Left lung (tissue), 10 donors: ENCODE results near the gene NRK. TPM values are rescaled to one million over a fixed set of nuclear protein-coding genes. Genes with fewer than 3 reads are reported as not detected.

ENCODE experiments used
- ATAC-seq: fragments of 200-7000 bp; cut with Tn5 transposase; one replicate; pipeline ENCODE4 v1.9.1; 2020; ENCODE audit warnings: moderate library complexity
- DNase-seq, 4 donors: peaks; one replicate each; pipeline ENCODE4 v3.0.0-alpha.2; 2013 to 2020
- H3K27ac ChIP-seq, 2 donors: fragments of 200-600 bp; sonication (generic) in 1 of 2; one replicate each; pipeline versions ENCODE4 v1.5.0 to v1.8.0; 2020 to 2021
- H3K27me3 ChIP-seq, 2 donors: fragments of 200-600 bp; sonication (generic) in 1 of 2; one replicate each; pipeline versions ENCODE4 v1.5.0 to v1.8.0; 2020 to 2021
- H3K36me3 ChIP-seq, 2 donors: fragments of 200-600 bp; sonication (generic) in 1 of 2; one replicate each; pipeline versions ENCODE4 v1.5.0 to v1.8.0; 2020 to 2021
- H3K4me1 ChIP-seq, 2 donors: fragments of 200-600 bp; one replicate each; pipeline ENCODE4 v1.8.0; 2021
- H3K4me3 ChIP-seq, 2 donors: fragments of 200-600 bp; sonication (generic) in 1 of 2; one replicate each; pipeline versions ENCODE4 v1.5.0 to v1.8.0; 2020 to 2021; ENCODE audit warnings: mild to moderate bottlenecking in 1 of 2
- H3K9me3 ChIP-seq, 2 donors: fragments of 200-600 bp; sonication (generic) in 1 of 2; one replicate each; pipeline versions ENCODE4 v1.5.0 to v1.8.0; 2020 to 2021
- CTCF ChIP-seq, 2 donors: fragments of 200-600 bp; sonication (generic) in 1 of 2; IDR thresholded peaks; one replicate each; pipeline versions ENCODE4 v1.5.0 to v1.8.0; 2021; ENCODE audit warnings: antibody characterized with exemption in 2 of 2
- intact Hi-C, 2 donors: fragments of 100-400 bp; cut with DNase I; formaldehyde crosslinking; loops; one replicate each; pipeline versions ENCODE4 v1.11.2 to v1.14.2; 2022
- polyA plus RNA-seq, 6 donors: library from polyadenylated mRNA; unstranded; fragments of 120-200 nt; gene quantifications; one replicate each; pipeline ENCODE4 v1.2.1, GENCODE V29; 2013; ENCODE audit not compliant: insufficient read length in 6 of 6
- total RNA-seq, 2 donors: library from RNA; stranded (reverse); fragmentation: NEBNext Ultra II Directional; extraction: Animal tissue kit (Norgen Biotek cat#: 25700); gene quantifications; one replicate each; pipeline ENCODE4 v1.2.1, GENCODE V29; 2021
- donor health status: DM: no; HTN: yes; CAD: no.
- donor health status: DM: no; HTN: no; CAD: no.

The NRK gene
- total and polyA plus RNA-seq, 8 donors, result 1.1 to 16.1 (median 4.3) TPM

- Histone ChIP-seq H3K9me3 (no peaks in the 10 kb centered on the region), H3K27ac (no peak overlapping the region), H3K4me3 (no peak overlapping the region), H3K4me1 (no peaks in the 10 kb centered on the region), H3K36me3 (no peaks in the 10 kb centered on the region), H3K27me3 (no peaks in the 10 kb centered on the region)
- ATAC-seq (no peak), DNase-seq (no peak)
- no peak for TF ChIP-seq CTCF (IDR thresholded peaks at IDR 0.05)
- intact Hi-C loops, result no loop called here
These were observed 183.3 kb downstream of the NRK start for GRCh38 chrX:106005684-106006083.

GRCh38 chrX:106007815-106008214 lies 185.5 kb downstream of the NRK start:
- Histone ChIP-seq H3K27ac (no peak overlapping the region), H3K36me3 (no peaks in the 10 kb centered on the region), H3K4me1 (no peaks in the 10 kb centered on the region), H3K27me3 (no peaks in the 10 kb centered on the region), H3K4me3 (no peak overlapping the region), H3K9me3 (peaks cover 0 to 4% of the 10 kb centered on the region in 2 donors)
- no peak for TF ChIP-seq CTCF (IDR thresholded peaks at IDR 0.05)
- no peak for ATAC-seq
- no peak for DNase-seq
- intact Hi-C loops, result no loop called here

Other genes starting within 250 kb of the NRK start
- not detected for gene SERPINA7, start 216.2 kb downstream of the NRK start, total RNA-seq
- gene SERPINA7, start 216.2 kb downstream of the NRK start, polyA plus RNA-seq, result not detected